ENCODE results near the gene FAM200B.

DNA sequence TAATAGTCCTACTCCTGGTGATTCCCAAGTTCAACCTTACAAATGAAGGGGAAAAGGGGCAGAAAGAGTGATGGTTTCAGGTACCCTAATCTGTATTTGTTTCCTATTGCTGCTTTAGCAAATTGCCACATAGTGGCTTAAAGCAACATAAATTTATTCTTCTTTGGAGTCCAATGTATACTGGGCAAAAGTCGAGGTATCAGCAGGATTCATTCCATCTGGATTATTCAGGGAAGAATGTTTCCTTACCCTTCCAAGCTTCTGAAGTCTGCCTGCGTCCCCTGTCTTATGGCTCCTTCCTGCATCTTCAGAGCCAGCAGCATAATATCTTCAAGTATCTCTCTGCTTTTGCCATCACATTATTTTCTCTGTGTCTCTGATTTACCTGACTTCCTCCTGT, 11.0 kb downstream of the FAM200B start:
- TF ChIP-seq CTCF (IDR thresholded peaks at IDR 0.05; ENCODE audit: poor library complexity) (no peak), EZH2 (IDR thresholded peaks at IDR 0.05; ENCODE audit: borderline replicate concordance) (no peak)

Data from hepatocyte (in vitro differentiated cells).